Neural progenitor cell (in vitro differentiated cells): ENCODE results near the gene CTSL. TPM values are rescaled to one million over a fixed set of nuclear protein-coding genes. Genes with fewer than 3 reads are reported as not detected.
A peak's percentile ranks its signal among the peaks of the same experiment; 100 is the strongest.

Experiments used
- DNase-seq: peaks from one replicate; pipeline ENCODE4 v3.0.0-alpha.2; 2016; ENCODE audit warnings: low spot score
- H2AFZ ChIP-seq: fragments of 200-600 bp; sonication (generic); replicated peaks from 2 replicates; pipeline ENCODE4 v1.6.1; 2016; ENCODE audit warnings: antibody characterized with exemption
- H3F3A ChIP-seq: fragments of 200-600 bp; sonication (generic); 2 replicates; pipeline ENCODE4 v1.6.1; 2016; ENCODE audit warnings: antibody characterized with exemption, low read depth
- H3K27ac ChIP-seq: fragments of 200-600 bp; sonication (generic); 2 replicates; pipeline ENCODE4 v1.5.1; 2016; ENCODE audit warnings: mild to moderate bottlenecking
- H3K27me3 ChIP-seq: fragments of 200-600 bp; sonication (generic); 2 replicates; pipeline ENCODE4 v1.6.1; 2016; ENCODE audit warnings: mild to moderate bottlenecking, moderate library complexity
- H3K36me3 ChIP-seq: fragments of 200-600 bp; sonication (generic); 2 replicates; pipeline ENCODE4 v1.5.1; 2016
- H3K4me1 ChIP-seq: fragments of 200-600 bp; sonication (generic); 2 replicates; pipeline ENCODE4 v1.6.1; 2016; ENCODE audit warnings: mixed run types
- H3K4me2 ChIP-seq: fragments of 200-600 bp; sonication (generic); 2 replicates; pipeline ENCODE4 v1.6.1; 2016
- H3K4me3 ChIP-seq: fragments of 200-600 bp; sonication (generic); 2 replicates; pipeline ENCODE4 v1.5.1; 2016
- H3K79me2 ChIP-seq: fragments of 200-600 bp; sonication (generic); 2 replicates; pipeline ENCODE4 v1.6.1; 2016; ENCODE audit warnings: low read depth
- H3K9ac ChIP-seq: fragments of 200-600 bp; sonication (generic); 2 replicates; pipeline ENCODE4 v1.6.1; 2016
- H3K9me3 ChIP-seq: fragments of 200-600 bp; sonication (generic); 2 replicates; pipeline ENCODE4 v1.5.1; 2016; ENCODE audit warnings: low read depth
- H4K20me1 ChIP-seq: fragments of 200-600 bp; sonication (generic); 2 replicates; pipeline ENCODE4 v1.6.1; 2016; ENCODE audit warnings: low read depth
- H3K27ac Mint-ChIP-seq: 3 replicates; pipeline ENCODE4 v1.8.0; 2021; ENCODE audit warnings: mixed read lengths
- H3K27me3 Mint-ChIP-seq: 2 replicates; pipeline ENCODE4 v1.8.0; 2022; ENCODE audit warnings: low read depth, mild to moderate bottlenecking, inconsistent platforms, moderate library complexity, mixed read lengths; ENCODE audit not compliant: insufficient read depth
- H3K36me3 Mint-ChIP-seq: 3 replicates; pipeline ENCODE4 v1.8.0; 2021; ENCODE audit warnings: mixed read lengths
- H3K4me1 Mint-ChIP-seq: 3 replicates; pipeline ENCODE4 v1.8.0; 2021; ENCODE audit warnings: mixed read lengths
- H3K4me3 Mint-ChIP-seq: 3 replicates; pipeline ENCODE4 v1.8.0; 2021; ENCODE audit warnings: mild to moderate bottlenecking, moderate library complexity, mixed read lengths
- H3K9me3 Mint-ChIP-seq: 3 replicates; pipeline ENCODE4 v1.8.0; 2020; ENCODE audit warnings: mixed read lengths
- EZH2 ChIP-seq: fragments of 200-600 bp; sonication (generic); IDR thresholded peaks from 2 replicates; pipeline ENCODE4 v1.6.1; 2017; ENCODE audit warnings: antibody characterized with exemption, mild to moderate bottlenecking, moderate library complexity
- EZH2phosphoT487 ChIP-seq: fragments of 200-600 bp; sonication (generic); IDR thresholded peaks from 2 replicates; pipeline ENCODE4 v1.6.1; 2017; ENCODE audit warnings: antibody characterized with exemption
- total RNA-seq: library from RNA; depleted of rRNA; stranded (reverse); fragments of >200 nt; gene quantifications from 2 replicates; pipeline ENCODE4 v1.2.3, GENCODE V29; 2015; ENCODE audit warnings: low replicate concordance
- TF ChIP-seq, protein P1 (sequence below): fragments of 200-600 bp; sonication (generic); IDR thresholded peaks from 2 replicates; pipeline ENCODE4 v1.5.1; 2017; ENCODE audit warnings: antibody characterized with exemption, mild to moderate bottlenecking

CTSL gene
- total RNA-seq, 1 donor from 2014 or later = 35.9 TPM

DNA sequence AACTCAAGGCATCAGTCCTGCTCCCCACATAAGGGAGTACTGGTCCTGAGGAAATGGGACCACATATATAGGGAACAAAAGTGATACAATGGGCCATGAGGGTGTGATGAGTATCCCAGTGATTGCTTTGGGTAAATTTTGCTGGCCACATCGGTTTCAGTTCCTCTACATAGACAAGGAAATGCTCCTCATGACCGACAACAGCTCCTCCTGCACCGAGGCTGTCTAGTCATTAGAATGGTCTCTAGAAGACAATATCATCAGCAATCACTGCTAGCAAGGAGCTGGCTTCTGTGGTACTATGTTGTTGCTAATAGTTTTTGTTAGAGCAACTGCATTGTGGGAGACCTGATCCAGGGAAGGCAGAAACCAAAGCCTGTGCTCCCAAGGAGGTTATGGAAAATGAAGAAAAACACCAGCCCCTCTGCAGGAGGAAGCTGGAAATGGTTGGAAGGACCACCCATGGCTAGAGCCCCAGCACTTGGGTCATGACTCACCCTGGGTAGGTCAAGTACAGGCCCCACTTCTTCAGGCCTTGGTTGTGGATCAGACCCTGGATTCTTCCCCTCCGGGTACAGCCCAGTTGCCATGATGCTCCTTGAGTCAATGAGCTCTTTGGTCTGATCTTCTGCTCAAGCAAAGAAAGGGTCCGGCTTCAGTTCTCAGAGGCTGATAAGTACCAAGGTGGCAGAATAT, 3.4 kb upstream of the CTSL start:
- no peaks in the 10 kb centered on the region for H3K9me3 ChIP-seq
- no peak overlapping the region for H3K27ac ChIP-seq
- no peaks in the 10 kb centered on the region for H3K36me3 Mint-ChIP-seq
- H3K4me3 Mint-ChIP-seq = no peak overlapping the region
- no peak overlapping the region for H3K9ac ChIP-seq
- H3K4me1 ChIP-seq = no peaks in the 10 kb centered on the region
- H3K36me3 ChIP-seq = no peaks in the 10 kb centered on the region
- no peak overlapping the region for H2AFZ ChIP-seq
- H3K4me1 Mint-ChIP-seq = peaks cover 6% of the 10 kb centered on the region
- no peak overlapping the region for H3K4me3 ChIP-seq
- no peak for DNase-seq
- H3K27ac Mint-ChIP-seq = no peak overlapping the region
- H3K9me3 Mint-ChIP-seq = no peaks in the 10 kb centered on the region
- TF ChIP-seq EZH2phosphoT487 (no peak), EZH2 (no peak)
- TF ChIP-seq, protein P1, sequence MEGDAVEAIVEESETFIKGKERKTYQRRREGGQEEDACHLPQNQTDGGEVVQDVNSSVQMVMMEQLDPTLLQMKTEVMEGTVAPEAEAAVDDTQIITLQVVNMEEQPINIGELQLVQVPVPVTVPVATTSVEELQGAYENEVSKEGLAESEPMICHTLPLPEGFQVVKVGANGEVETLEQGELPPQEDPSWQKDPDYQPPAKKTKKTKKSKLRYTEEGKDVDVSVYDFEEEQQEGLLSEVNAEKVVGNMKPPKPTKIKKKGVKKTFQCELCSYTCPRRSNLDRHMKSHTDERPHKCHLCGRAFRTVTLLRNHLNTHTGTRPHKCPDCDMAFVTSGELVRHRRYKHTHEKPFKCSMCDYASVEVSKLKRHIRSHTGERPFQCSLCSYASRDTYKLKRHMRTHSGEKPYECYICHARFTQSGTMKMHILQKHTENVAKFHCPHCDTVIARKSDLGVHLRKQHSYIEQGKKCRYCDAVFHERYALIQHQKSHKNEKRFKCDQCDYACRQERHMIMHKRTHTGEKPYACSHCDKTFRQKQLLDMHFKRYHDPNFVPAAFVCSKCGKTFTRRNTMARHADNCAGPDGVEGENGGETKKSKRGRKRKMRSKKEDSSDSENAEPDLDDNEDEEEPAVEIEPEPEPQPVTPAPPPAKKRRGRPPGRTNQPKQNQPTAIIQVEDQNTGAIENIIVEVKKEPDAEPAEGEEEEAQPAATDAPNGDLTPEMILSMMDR = no peak
- H3K79me2 ChIP-seq = no peaks in the 10 kb centered on the region
- H3F3A ChIP-seq = peaks cover 27% of the 10 kb centered on the region
- no peaks in the 10 kb centered on the region for H3K27me3 Mint-ChIP-seq
- no peaks in the 10 kb centered on the region for H4K20me1 ChIP-seq
- no peak overlapping the region for H3K4me2 ChIP-seq
- peaks cover 25% of the 10 kb centered on the region for H3K27me3 ChIP-seq

DNA sequence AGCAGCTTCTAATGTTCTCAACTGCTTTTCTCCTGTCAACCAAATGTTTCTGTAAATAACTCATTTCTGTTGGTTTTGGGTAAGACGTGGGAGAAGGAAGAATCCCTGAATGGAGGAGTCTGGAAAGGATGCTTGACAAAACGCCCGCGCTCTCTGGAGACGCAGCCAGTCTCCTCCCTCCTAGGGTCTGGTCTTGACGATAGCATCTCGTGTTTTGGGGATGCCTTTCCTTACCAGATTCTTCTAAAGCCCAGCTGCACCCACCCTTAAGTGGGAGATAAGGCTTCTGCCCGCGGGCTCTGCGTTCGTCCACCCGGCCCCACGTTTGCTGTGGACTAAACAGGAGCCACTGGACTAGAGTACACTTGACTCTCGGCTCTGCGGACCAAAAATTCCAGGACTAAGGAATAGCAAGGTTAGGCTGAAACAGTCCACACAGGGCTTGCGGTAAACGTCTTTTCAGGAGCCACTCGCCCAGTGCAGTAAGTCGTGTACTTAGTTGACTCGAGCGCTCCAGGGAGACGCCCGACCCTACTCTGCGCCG, 491 bp upstream of the CTSL start:
- H3K27ac ChIP-seq = no peak overlapping the region
- H2AFZ ChIP-seq = peak overlapping the region; percentile 95

DNA sequence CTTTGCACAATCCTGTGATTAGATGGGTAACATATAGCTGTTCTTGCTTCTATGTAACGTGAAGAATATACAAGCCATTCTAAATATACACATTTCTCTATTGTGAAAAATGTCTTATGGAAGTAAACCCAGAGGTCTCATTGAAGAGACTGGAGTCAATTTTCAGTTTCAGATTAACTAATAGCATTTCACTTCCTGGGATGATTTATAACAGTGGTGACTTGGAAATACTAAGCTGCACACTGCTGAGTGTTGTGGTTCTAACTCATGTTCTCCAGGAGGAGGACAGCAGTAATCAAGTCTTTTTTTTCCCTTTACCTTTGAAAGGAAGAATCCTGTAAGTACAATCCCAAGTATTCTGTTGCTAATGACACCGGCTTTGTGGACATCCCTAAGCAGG, 3.3 kb downstream of the CTSL start:
- no peak for DNase-seq
- Histone ChIP-seq H4K20me1 (no peaks in the 10 kb centered on the region), H3K4me2 (no peak overlapping the region), H3K4me1 (no peaks in the 10 kb centered on the region), H3K36me3 (no peaks in the 10 kb centered on the region), H3F3A (peaks cover 28% of the 10 kb centered on the region), H3K9me3 (no peaks in the 10 kb centered on the region), H3K79me2 (no peaks in the 10 kb centered on the region), H3K9ac (no peak overlapping the region), H2AFZ (no peak overlapping the region), H3K4me3 (no peak overlapping the region), H3K27me3 (peaks cover 16% of the 10 kb centered on the region), H3K27ac (no peak overlapping the region)
- H3K27me3 Mint-ChIP-seq = peaks cover 2% of the 10 kb centered on the region
- TF ChIP-seq EZH2 (no peak), EZH2phosphoT487 (no peak)
- TF ChIP-seq, protein P1 = no peak
- H3K27ac Mint-ChIP-seq = no peak overlapping the region
- no peaks in the 10 kb centered on the region for H3K9me3 Mint-ChIP-seq
- peaks cover 12% of the 10 kb centered on the region for H3K4me1 Mint-ChIP-seq
- H3K4me3 Mint-ChIP-seq = no peak overlapping the region
- H3K36me3 Mint-ChIP-seq = peaks cover 22% of the 10 kb centered on the region

More for the DNA sequence above, 491 bp upstream of the CTSL start:
- H3K4me3 ChIP-seq = peak overlapping the region; percentile 65
- no peaks in the 10 kb centered on the region for H3K9me3 ChIP-seq
- H3K27ac Mint-ChIP-seq = peak overlapping the region; percentile 57
- H3K4me1 Mint-ChIP-seq = peaks cover 12% of the 10 kb centered on the region
- H3K27me3 Mint-ChIP-seq = peaks cover 2% of the 10 kb centered on the region
- H3K36me3 Mint-ChIP-seq = peaks cover 14% of the 10 kb centered on the region
- H3K27me3 ChIP-seq = peaks cover 25% of the 10 kb centered on the region
- no peaks in the 10 kb centered on the region for H3K36me3 ChIP-seq
- H3K9ac ChIP-seq = no peak overlapping the region
- no peaks in the 10 kb centered on the region for H3K9me3 Mint-ChIP-seq
- TF ChIP-seq EZH2phosphoT487 (no peak), EZH2 (peak; percentile 27)
- TF ChIP-seq, protein P1 = no peak
- DNase-seq = peak; percentile 50
- H3K4me1 ChIP-seq = no peaks in the 10 kb centered on the region
- H3K4me3 Mint-ChIP-seq = peak overlapping the region; percentile 93
- peak overlapping the region; percentile 93 for H3K4me2 ChIP-seq
- H3K79me2 ChIP-seq = no peaks in the 10 kb centered on the region
- peaks cover 28% of the 10 kb centered on the region for H3F3A ChIP-seq
- no peaks in the 10 kb centered on the region for H4K20me1 ChIP-seq
